Daoy (cell line): ENCODE measurements around the gene PCNX1. TPM values are rescaled to one million over a fixed set of nuclear protein-coding genes. Genes with fewer than 3 reads are reported as not detected.

ENCODE experiments used
- DNase-seq: peaks from one replicate; pipeline ENCODE4 v3.0.0-alpha.2; 2015; ENCODE audit warnings: low read depth
- total RNA-seq: library from RNA; depleted of rRNA; stranded (reverse); fragments of >200 nt; shearing (Covaris generic); gene quantifications from 2 replicates; pipeline ENCODE4 v1.2.3, GENCODE V29; 2014

PCNX1 gene
- total RNA-seq, 1 experiment from 2014 or later: 21.6 TPM

- DNase-seq: no peak
Measured at GRCh38 chr14:71071042-71071441, 163.8 kb downstream of the PCNX1 start.

- no peak for DNase-seq
Measured at GRCh38 chr14:71076462-71077092, 169.3 kb downstream of the PCNX1 start.

DNA sequence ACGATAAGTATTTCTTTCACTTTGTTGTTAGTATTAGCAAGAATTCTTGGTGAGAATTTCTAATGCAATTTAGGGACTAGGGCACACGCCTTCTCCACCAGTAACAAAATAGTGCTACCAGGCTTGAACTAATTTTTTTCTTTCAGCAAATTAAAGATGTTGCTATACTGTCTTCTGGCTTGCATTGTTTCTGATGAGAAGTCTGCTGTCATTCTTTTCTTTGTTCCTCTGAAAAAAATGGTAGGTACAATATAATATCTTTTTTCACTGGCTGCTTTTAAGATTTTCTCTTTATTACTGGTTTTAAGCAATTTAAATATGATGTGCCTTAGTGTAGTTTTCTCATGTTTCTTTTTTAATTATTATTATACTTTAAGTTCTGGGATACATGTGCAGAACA lies 171.2 kb downstream of the PCNX1 start:
- DNase-seq: no peak

DNA sequence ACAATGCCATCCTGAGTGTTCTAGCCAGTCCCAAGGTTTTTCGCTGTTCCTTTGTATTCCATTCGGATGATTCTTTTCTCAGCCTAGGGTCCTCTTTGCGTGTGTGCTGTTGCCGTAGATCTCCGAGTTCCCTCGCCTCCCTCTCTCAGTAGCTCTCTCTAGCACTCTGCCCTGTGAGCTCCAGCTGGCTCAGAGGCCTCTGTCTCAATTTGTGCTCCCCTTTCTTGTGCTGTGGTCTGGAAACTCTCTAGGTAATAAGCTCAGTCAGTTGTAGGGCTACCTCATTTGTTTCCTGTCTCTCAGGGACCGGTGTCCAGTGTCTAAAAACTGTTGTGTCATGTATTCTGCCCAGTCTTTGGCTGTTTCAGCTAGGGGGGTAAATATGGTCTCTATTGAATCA lies 179.3 kb downstream of the PCNX1 start:
- no peak for DNase-seq

GRCh38 chr14:71089971-71090370 lies 182.7 kb downstream of the PCNX1 start:
- DNase-seq: no peak

GRCh38 chr14:71094722-71095121 lies 187.5 kb downstream of the PCNX1 start:
- DNase-seq: no peak

DNA sequence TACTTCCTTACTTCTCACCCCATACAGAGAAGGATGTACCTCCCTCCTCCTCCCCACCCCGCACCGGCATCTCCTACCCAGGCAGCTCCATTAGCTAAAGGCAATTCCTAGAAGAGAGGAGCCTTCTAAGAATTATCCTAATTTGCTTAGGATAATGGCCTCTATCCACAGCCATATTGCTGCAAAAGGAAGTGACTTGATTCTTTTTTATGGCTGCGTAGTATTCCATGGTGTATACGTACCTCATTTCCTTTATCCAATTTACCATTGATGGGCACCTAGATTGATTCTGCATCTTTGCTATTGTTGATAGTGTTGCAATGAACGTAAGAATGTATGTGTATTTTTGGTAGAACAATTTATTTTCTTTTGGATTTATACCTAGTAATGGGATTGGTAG lies 189.7 kb downstream of the PCNX1 start:
- no peak for DNase-seq

DNA sequence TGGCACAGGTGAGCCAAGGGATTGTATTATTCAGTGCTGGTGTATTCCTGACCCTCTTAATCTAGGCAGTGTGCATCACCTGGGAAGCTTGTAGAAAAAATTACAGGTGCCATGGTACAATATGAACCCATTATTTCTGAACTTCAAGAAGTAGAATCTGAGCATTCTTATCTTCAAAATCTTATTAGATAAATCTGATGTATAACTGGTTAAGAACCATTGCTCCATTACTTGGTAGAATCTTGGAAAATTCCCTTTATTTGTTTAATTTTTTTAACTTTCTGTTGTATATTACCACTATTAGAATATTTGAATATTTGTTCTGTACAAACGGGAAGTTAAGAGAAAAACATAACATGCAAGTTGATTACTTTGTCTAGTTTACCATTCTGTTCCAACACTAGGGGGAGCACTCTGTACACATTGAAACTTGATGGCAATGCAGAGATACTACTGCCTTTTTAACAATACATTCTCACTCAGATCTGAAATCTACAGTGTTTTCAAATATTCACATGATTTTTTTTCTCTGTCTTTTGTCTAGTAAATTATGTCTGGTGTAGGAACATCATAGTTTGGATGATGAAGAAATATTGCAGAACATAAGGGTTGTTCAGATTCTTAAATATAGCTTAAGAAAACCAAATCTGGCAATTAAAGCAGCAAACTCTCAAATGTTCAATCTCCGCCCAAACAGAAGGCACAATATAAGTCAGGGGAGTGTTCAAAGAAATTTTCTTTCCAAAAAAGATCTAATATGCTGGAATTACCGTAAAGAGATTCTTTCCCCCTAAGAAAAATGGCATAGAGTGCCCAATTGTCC lies 196.6 kb downstream of the PCNX1 start:
- DNase-seq: peak; percentile 51

DNA sequence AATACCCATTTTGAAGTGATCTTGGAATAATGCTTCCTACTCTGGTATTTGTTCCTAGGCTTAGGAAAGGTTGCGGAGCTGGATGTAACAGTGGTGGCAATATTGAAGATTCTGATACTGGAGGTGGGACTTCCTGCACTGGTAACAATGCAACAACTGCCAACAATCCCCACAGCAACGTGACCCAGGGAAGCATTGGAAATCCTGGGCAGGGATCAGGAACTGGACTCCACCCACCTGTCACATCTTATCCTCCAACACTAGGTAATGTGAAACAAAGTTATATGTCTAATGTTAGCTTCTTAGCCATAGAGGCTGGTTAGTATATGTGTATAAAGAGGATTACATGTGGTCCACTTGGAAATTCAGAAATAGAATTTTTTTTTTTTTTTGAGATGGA lies 197.9 kb downstream of the PCNX1 start:
- no peak for DNase-seq

- no peak for DNase-seq
Measured at GRCh38 chr14:71107921-71108320, 200.7 kb downstream of the PCNX1 start.

GRCh38 chr14:71108398-71109119 lies 201.3 kb downstream of the PCNX1 start:
- DNase-seq: no peak

DNA sequence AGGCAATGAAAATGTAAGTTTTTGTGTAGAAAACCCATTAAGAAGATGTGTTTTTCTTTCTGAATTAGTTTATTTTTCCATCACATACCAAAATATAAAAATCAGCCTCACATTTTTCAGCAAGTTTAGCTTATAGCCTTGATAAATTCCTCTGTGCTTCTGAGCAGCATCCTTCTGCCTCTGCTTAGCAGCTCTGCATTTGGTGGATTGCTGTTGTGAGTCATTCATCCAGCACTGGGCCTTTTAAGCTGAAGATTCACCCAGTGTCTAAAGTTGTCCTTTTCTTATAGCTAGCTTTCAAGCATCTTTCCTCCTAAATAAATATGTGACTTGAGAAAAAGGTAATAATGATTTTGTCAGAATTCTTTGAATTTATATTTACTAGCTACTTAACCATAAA lies 206.1 kb downstream of the PCNX1 start:
- DNase-seq: no peak

DNA sequence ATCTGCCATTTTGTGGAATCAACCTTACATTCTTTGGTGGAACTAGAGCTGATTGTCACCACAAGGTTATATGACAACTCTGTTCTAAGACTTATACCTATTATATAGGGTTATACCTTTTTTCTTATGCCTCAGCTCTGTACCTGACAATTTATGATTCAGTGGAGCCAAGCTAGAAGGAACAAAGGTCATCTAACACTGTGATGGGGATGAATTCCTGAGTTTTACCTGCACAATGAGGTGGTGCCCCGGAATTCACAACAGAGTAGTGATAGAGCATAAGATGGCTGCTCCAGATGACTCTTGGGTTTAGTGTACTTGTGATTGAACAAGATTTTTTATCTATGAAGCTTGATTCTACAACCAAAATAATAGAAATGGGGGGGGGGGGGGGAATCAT lies 207.3 kb downstream of the PCNX1 start:
- no peak for DNase-seq

- DNase-seq: no peak
Measured at GRCh38 chr14:71115306-71115705, 208.0 kb downstream of the PCNX1 start.

DNA sequence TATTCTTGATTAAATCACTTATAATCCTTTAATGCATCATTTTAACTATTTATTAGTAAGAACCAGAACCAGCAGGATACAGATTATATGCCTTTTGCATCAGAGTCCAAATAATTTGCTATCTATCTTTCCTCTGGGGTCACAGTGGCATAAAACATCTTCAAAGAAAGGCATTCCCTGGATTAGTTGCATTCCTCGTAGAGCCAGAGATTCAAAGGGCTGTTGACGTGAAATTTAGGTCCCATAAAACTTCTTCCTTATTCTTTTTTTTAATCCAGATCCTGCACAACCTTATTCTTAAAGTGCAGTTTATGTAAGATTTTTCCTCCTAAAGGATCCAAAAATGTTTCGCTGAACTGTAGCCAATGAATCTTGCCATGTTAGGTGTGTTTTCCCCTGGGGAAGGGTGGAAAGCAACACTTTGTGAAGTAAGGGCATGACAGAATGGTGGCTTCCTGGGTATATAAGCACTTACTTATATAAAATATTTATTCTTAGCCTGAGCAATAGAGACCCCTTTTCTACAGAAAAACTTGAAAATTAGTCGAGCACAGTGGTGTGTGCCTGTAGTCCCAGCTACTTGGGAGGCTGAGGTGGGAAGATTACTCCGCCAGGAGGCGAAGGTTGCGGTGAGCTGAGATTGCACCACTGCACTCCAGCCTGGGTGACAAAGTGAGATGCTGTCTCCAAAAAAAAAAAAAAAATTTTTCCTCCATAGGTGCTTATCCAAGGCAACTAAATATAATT lies 208.7 kb downstream of the PCNX1 start:
- DNase-seq: no peak

GRCh38 chr14:71116568-71117122 lies 209.4 kb downstream of the PCNX1 start:
- no peak for DNase-seq

DNA sequence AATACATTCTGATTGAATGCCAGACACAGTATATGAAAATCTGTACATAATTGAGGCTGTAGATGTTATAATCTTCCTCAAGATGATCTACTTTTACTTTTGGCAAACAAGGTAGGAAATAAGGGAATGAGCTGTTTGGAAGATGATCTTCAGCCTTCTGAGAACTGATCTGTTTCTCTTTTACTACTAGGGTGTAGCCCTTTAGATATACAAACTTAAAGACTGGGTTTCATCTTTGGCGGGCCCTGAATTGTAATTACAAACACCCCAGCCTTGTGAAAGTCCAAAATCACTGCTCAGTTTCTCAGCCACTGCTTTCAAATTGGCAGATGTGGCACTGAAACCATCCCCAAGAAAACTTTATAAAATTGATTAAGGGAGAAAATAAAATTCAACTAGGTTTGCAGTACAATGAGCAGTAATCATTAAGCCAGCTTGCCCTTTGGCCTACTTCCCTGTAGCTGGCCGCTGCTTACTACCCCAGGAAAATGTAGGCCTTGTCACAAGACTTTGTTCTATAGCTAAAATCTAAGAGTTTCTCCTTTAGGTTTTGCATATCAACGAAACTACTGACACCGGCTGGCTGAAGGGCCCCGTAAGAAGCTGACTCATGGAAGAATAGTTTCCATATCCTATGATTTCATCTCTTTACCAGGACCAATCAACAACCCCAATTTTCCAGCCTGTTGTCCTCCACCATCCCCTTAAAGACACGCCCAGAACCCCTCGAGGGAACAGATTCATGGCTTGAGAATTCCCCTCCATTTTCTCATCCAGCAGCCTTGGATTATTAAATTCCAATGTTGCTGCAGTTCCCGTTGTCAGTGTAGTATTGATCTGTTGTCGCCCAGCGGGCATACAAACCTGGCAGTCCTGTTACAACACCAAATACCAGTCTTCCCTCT lies 210.8 kb downstream of the PCNX1 start:
- DNase-seq: peak; percentile 79

GRCh38 chr14:71119075-71119474 lies 211.8 kb downstream of the PCNX1 start:
- no peak for DNase-seq

DNA sequence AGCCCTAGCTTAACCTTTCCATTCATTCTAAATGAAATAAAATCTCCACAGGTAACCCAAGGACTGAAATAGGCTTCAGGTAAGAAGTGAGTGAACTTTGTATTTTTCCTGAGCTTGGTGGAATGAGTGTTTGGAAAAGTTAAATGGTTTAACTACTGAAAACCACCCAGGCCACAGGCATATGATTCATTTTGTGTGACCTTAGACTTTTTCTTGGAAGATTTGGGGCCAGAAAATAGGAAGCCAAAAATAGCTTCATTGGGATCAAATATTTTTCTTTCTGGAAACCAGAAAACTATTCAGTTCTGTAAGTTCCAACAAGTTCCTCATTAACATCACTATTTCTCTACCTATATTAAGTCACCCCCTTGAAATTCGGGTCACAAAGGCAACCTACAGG lies 212.6 kb downstream of the PCNX1 start:
- no peak for DNase-seq

DNA sequence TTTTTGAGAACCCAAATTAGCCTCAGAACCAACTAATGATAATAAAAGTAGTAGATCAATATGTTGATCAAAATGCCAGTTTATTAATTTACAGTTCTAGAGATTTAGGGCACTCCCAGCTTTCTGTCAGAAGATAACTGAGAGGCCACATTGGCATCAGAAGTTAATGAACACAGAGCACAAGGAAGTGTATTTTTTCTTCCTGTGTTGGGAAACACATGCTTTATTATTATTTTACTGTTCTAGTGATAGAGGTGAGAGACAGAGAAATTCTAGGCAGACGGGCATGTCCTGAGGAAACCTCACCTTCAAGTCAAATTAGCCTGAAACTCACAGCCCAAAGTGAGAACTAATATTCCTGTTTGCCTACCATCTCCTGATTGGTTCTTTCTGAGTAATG lies 213.7 kb downstream of the PCNX1 start:
- DNase-seq: no peak

DNA sequence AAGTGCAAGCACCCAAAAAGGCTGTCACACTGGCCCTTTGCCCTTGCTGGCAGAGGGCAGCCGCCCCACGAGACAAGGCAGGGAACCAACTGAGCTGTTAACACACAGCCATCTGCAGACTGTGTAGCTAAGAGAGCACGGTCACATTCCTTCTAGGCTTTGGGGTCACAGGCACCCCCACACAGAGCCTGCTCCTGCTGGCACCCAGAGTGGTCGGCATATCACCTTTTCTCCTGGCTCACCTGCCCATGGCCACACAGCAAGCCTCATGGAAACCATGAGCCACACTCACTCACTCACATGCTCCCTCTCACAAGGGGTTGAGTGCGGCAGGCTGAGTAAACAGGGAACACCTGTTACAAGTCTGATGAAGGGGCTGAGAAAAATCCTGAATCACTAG lies 214.5 kb downstream of the PCNX1 start:
- DNase-seq: no peak
